ENCODE results near the gene MRAP2.
"Not testable (repeated sequence)": the region's sequence is repeated elsewhere in the genome, so short reads cannot be mapped to it uniquely, and the experiment has no call there.

The MRAP2 gene

GRCh38 chr6:84129588-84129987, 96.0 kb downstream of the MRAP2 start:
- DNase-seq (ENCODE audit: low read depth in 2 of 2), result not testable (repeated sequence)

- not testable (repeated sequence) for DNase-seq (ENCODE audit: low read depth in 2 of 2)
These were observed 99.8 kb downstream of the MRAP2 start for GRCh38 chr6:84133385-84133784.

GRCh38 chr6:84135291-84135690, 101.7 kb downstream of the MRAP2 start:
- DNase-seq (ENCODE audit: low read depth in 2 of 2), result no peak

- no peak for DNase-seq (ENCODE audit: low read depth in 2 of 2)
These were observed 102.9 kb downstream of the MRAP2 start for GRCh38 chr6:84136364-84137050.

GRCh38 chr6:84137051-84137375, 103.4 kb downstream of the MRAP2 start:
- DNase-seq (ENCODE audit: low read depth in 2 of 2), result no peak

GRCh38 chr6:84137989-84138575, 104.5 kb downstream of the MRAP2 start:
- DNase-seq (ENCODE audit: low read depth in 2 of 2), result no peak

GRCh38 chr6:84139311-84139710, 105.7 kb downstream of the MRAP2 start:
- DNase-seq (ENCODE audit: low read depth in 2 of 2), result no peak

Data from stimulated activated CD8-positive, alpha-beta memory T cell treated with anti-CD3 and anti-CD28 coated beads, Interleukin-15, amount 100 ng/mL, for 48 hours (primary cell).